NCI-H146 (cell line): ENCODE measurements around the gene FZR1.
"Not testable (repeated sequence)": the region's sequence is repeated elsewhere in the genome, so short reads cannot be mapped to it uniquely, and the experiment has no call there.

Experiments used
- DNase-seq: peaks from one replicate; lab custom pipeline; 2025; lab: John Stamatoyannopoulos, UW

Gene FZR1

GRCh38 chr19:3514930-3515329 is 8.8 kb downstream of the FZR1 start:
- no peak for DNase-seq

- no peak for DNase-seq
Observed at GRCh38 chr19:3515891-3516422, 9.8 kb downstream of the FZR1 start.

GRCh38 chr19:3516675-3517207 is 10.6 kb downstream of the FZR1 start:
- DNase-seq: peak; percentile 57

- DNase-seq: no peak
Observed at GRCh38 chr19:3517638-3518037, 11.5 kb downstream of the FZR1 start.

GRCh38 chr19:3518255-3518654 is 12.1 kb downstream of the FZR1 start:
- DNase-seq: no peak

GRCh38 chr19:3518659-3519058 is 12.5 kb downstream of the FZR1 start:
- no peak for DNase-seq

- no peak for DNase-seq
Observed at GRCh38 chr19:3519126-3519525, 13.0 kb downstream of the FZR1 start.

- no peak for DNase-seq
Observed at GRCh38 chr19:3520166-3521103, 14.3 kb downstream of the FZR1 start.

- no peak for DNase-seq
Observed at GRCh38 chr19:3521104-3521445, 15.0 kb downstream of the FZR1 start.

GRCh38 chr19:3522421-3523360 is 16.6 kb downstream of the FZR1 start:
- DNase-seq: no peak

GRCh38 chr19:3523361-3524077 is 17.4 kb downstream of the FZR1 start:
- DNase-seq: no peak

GRCh38 chr19:3524078-3524842 is 18.1 kb downstream of the FZR1 start:
- DNase-seq: no peak

GRCh38 chr19:3524904-3525451 is 18.9 kb downstream of the FZR1 start:
- DNase-seq: no peak

GRCh38 chr19:3526507-3527237 is 20.6 kb downstream of the FZR1 start:
- no peak for DNase-seq

GRCh38 chr19:3527238-3527910 is 21.3 kb downstream of the FZR1 start:
- DNase-seq: no peak

- no peak for DNase-seq
Observed at GRCh38 chr19:3528080-3528479, 22.0 kb downstream of the FZR1 start.

- DNase-seq: no peak
Observed at GRCh38 chr19:3528539-3529211, 22.6 kb downstream of the FZR1 start.

GRCh38 chr19:3529299-3529698 is 23.2 kb downstream of the FZR1 start:
- not testable (repeated sequence) for DNase-seq

GRCh38 chr19:3530389-3530788 is 24.3 kb downstream of the FZR1 start:
- no peak for DNase-seq
